Hematopoietic multipotent progenitor cell treated with erythropoietin and hydrocortisone succinate and interleukin-3 and kit ligand, for 15 days (in vitro differentiated cells): ENCODE data around the gene WSCD2.

Experiments used
- DNase-seq: peaks from one replicate; pipeline ENCODE4 v3.0.0-alpha.2; 2015; ENCODE audit warnings: low spot score

The WSCD2 gene

DNA sequence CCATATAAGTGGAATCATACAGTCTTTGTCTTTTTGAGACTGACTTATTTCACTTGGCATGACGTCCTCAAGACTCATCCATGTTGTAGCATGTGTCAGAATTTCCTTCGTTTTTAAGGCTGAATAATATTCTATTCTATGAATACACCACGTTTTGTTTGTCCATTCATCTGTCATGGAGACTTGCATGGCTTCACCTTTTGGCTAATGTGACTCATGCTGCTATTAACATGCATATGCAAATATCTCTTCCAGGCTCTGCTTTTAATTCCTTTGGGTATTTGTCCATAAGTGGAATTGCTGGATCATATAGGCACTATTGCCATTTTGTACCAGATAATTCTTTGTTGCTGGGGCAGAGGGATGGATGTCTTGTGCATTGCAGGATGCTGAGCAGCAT lies 19.6 kb upstream of the WSCD2 start:
- no peak for DNase-seq

DNA sequence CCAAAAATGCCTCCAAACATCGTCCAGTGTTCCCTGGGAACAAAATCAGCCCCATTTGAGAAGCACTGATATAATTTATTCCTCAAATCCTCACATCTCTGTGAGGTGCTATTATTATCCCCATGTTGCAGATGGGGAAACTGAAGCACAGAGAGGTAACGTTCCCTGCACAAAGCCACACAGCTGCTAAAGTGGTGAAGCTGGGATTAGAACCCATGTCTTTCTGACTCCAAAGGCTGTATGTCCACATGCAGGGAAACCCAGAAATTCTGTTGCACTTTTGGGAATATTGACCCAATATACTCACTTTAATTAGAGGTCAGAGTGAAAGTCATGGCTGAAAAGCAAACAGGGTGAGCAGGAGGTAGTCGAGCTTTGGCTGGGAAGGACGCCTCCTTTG lies 19.1 kb upstream of the WSCD2 start:
- DNase-seq: no peak

DNA sequence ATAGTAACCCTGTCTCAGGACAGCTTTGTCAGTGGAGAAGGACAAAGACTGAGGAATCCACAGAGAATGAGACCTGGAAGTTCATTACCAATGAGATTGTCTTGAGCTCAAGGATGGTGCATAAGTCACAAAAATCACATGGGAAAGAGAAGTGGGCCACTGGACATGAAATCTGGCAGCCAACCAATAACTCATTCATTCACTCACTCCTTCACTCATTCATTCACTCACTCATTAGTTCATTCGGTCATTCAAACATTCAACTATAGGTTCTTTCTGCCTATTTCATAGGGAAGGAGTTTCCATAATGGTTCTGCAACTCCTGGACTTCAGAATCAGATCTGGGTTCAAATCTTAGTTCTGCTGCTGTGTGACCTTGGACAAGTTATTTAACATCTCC lies 18.2 kb upstream of the WSCD2 start:
- no peak for DNase-seq

DNA sequence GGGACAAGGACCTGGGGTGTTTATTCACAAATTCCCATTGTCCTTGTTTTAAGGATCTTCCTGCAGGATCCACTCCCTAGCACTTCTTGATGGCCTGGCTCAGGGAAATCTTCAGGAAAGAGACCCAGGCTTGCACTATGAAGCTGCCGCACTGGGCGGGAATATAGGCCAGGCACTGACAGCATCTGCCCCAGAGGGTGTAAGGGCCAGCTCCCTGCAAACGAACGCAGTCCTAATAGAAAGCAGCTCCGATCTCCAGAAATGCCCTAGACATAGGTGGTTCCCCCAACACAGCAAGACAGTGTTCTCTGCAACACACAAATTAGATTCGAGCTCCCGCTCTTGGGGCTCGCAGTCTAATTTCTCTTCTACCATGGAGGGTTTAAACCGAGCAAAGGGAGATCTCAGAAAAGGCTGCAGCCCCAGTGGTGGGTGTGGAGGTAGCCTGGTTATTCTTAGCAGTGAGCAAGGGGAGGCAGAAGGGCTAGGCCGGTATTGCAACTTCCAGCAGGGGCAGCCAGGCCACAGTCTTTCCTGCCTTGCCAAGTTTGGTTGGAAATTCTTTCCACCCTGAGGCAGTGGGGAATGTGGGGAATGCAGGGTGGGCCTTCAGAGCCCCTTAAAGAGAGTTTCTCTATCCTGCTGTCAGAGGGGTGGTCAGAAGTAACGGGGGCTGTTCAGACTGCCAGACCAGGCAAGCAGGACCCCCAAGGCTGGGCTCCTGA lies 16.1 kb upstream of the WSCD2 start:
- no peak for DNase-seq

DNA sequence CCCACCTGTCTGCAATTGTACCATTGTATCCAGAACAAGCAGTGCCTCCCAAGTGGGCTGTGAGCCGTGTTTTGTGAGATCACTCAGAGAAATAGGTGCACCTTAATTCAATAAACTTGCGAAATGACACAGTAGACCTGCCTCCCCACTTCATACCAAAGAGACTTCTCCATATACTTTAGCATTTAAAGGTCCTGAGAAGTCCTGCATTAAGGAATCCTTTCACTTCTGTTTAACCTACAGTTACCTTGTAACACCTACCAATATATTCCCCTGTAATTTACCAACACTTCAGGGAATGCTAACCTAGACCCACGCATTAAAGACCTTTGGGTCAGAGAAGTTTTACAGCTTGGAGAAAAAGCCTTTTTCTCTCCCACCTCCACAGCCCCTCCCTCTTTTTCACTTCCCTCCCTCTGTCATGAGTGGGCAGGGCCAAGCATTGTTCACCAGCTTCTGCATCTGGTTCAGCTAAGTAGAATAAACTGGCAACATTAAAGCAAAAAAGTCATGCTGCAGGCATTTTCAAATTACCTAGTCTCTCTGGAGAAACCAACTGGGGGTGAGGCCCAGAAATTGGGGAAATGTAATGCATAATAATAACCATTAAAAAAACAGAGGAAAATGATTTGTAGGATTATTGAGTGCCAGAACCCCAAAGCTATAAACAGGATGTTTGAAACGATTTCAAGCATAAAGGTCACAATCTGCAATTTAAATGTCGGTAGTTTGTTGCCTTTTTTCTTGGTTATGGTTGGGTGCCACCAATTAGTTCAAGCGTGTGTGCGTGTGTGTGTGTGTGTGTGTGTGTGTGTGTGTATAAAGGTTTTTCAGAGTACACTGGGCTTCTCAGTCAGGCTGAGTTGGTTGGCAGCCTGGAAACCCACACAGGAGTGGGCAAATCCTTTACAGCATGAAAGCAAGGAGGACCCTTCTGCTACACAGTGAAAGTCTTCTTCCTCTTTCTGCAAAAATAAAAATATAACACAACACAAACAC lies 13.7 kb upstream of the WSCD2 start:
- DNase-seq: no peak

DNA sequence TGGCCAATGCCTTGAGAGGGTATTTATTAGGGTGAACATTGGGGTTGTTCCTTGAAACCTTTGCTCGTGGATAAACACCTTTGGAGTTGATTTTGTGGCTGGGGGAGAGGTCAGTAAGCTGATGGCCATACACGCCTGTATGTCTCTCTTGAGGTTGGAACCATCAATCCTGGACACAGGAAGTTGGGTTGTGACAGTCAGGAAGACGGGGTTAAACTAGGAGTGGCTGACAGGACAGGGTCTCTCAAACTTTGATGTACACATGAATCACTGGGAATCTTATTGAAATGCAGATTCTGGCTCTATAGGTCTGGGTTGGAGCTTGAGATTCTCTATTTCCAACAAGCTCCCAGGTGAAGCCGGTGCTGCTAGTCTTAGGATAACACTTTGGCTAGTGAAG lies 12.8 kb upstream of the WSCD2 start:
- DNase-seq: no peak

DNA sequence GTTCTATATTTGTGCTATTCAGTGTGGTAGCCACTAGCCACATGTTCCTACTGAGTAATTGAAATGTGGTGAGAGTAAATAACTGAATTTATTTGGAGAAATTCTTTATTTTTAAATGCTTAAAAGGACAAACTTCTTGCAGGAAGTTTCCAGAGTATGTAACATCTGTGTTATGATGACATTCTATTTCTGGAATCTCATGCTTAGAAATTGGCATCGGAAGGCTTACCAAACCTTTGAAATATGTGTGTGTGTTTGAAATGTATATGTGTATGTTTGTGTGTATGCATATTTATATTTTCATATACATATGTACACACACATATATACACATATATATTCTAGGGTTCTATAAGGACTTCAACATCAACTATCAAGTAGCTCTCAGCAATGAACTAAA lies 12.4 kb upstream of the WSCD2 start:
- DNase-seq: no peak

DNA sequence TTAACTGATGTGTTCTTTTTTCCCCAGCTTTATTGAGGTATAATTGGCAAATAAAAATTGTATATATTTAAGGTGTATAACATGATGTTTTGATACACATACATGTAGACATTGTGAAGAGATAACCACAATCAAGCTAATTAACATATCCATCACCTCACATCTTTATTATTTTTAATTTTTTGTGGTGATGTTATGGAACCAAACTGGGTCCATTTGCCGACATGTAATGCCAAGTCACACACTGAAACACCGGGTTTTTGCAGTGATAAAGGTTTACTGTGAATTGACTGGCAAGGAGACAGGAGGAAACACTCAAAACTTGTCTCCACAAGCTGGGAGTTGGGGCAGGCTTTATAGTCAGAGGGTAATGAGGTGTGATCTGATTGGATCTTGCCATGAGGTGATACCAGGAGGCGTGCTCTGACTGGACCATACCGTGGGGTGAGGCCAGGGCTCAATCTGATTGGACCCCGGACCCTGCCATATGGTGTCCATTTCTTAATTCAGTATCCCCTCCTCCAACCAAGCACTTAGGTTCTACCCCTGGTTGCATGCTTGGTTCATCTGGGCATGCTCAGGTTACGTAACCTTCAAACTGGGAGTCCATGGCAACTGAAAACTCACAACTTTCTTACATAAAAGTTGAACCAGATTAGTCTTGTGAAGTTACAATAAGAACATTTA lies 11.8 kb upstream of the WSCD2 start:
- DNase-seq: peak; percentile 10

DNA sequence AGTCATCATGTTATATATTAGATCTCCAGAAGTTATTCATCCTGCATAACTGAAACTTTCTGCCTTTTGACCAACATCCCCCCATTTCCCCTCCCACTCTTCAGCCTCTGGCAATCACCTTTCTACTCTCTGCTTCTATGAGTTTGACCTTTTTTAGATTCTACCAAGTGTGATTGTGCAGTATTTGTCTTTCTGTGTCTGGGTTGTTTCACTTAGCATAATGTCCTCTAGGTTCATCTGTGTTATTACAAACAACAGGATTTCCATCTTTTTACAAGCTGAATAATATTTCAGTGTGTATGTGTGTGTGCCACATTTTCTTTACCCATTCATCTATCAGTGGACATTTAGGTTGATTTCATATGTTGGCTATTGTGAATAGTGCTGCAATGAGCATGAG lies 11.2 kb upstream of the WSCD2 start:
- DNase-seq: no peak

DNA sequence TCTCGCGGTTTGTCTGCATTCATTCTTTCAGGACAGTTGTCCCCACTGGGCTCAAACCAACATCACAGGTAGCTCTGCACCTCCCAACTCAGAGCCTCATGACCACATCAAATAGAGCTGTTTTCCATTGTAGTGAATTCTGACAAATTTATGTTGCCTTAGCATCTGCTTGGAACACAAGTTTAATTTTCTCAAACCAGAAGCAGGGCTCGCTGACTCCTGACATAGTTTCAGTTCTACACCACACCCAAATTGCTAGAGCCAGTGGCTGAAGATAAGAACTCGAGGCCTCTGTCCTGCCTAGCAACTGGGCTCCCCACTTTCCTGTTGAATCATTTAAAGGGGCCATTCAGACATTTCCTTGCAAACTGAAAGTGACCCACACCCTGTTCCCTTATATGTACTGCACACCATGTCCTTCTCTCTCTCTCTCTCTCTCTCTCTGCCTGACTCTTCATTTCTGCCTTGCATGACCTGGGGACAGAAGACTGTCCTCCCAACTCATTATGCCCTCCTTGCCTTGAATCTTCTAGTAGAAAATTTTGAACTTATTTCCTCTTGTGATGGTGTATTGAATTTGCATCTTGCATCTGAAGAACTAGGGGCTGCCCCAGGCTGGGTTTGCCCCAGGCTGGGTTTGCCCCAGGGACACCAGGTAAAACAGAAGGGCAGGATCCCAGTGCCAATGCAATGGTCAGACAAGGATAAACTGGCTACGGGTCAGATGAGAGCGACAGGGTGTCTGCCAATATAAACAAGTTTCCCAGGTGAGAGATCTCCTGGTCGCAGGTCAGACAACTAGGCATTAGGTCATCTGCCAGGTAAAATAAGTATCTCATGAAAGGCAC lies 9.7 kb upstream of the WSCD2 start:
- peak; percentile 91 for DNase-seq

DNA sequence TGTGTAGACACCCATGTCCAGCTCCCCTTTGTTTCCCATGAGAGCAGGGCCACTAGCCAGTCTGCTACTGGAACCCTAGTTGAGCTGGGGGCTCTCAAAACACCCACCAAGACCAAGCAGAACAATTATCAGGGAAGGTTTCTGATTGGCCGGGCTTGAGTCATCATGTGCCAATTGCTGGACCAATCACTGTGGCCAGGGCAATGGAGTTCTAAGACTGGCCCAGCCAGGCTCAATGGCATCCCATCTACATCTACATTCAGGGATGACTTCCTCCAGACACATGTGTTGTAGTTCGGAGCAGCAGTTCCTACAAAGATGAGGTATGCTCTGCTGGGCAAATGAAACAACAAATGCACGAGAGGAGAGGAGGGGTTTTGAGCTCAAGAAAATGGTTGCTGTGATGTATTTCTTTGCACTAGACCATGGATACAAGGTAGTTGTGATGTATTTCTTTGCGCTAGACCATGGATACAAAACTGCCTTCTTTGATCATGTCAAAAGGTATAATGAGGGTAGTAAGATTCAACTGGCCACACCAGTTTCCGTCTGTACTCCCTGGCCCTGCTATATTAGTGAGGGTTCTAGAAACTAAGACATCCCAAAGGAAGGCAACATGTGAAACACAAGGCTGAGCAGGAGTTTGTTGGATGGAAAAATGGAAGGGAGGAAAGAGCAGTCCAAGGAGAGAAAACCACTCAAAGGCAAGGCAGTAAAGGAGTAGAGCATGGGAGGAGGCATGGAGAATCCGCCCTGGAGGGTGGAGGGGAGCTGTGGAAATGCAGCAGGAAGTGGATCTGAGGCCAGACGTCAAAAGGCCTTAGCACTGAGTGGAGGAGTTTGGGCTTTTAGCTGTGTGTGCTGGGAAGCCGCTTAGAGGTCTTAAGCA lies 8.9 kb upstream of the WSCD2 start:
- DNase-seq: no peak

DNA sequence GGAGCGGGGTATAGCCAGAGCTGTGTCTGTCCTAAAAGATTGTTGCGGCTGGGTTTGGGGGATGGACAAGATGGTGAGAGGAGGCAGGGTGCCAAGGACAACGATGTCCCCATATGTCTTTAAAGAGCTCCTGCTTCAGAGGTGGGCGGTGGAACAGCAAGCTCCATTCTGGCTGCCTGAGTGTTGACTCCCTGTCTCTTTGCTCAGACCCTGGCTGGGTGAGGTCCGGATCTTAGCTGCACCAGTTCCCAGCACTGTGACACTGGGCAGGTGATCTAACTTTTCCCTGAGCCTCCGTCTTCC lies 8.3 kb upstream of the WSCD2 start:
- DNase-seq: no peak

DNA sequence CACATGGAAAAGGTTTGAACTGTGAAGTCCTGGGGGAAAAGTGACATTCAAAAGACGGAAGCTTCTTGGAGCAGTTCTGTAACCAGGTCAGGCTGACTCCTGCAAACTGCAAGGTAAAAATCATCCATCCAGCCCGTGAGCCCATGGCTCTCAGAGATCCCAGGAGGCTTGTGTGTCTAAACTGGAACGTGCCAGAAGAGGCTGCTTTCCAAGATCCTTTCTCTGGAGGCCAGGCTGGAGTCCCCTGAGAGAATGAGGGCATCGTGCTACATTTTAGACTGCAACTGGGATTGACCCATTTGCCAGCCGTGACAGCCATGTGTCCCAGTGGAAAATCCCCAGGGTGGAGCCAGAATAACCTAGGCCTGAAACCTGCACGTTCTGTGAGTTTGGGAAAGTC lies 7.8 kb upstream of the WSCD2 start:
- no peak for DNase-seq

DNA sequence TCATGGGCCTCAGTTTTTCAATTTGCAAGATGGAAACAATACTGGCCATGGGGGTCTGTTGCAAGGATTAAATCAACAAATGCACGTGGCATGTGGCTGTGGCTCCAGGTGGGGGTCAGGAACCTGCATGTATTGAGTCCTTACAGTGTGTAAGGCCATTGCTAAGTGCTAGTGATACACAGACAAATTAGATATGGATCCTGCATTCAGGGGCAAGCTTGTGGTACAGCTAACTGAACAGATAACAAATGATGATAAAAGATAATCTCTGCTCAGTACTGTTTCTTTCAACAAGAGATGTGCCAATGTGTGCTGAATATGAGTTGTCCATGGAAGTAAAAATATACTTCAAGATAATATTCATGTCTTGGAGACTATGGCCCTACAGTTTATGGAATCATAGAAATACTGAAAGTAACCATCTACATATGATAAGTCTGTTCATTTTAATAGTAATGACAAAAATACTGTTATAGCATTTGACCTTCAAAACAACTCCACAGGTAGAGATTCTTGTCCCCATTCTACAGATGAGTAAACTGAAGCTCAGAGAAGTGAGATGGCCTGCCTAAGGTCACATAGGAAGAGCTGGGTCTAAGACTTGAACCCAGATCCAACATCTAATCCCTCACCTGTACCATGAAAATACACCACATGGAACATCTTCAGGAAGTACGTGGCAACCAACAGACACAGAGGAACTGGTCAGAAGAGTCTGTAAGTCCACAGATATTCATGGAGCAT lies 7.2 kb upstream of the WSCD2 start:
- DNase-seq: no peak

DNA sequence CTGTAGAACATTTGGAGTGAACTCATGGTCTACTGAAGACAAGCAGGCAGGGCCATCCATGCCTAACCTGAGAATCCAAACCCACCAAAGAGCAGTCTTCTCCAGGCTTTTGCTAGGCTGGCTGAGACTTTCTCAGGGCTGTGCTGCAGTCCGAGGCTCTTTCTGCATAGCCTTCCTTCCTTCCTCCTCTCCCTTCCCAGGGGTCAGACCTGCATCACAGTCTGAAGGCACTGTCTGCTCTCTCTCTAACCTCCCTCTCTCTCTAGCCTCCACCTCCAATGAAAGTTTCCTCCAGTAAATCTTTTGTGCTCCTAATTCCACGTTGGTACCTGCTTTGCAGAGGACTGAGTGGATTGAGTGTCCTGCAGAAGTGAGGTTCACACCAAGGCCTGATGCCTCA lies 6.4 kb upstream of the WSCD2 start:
- no peak for DNase-seq

DNA sequence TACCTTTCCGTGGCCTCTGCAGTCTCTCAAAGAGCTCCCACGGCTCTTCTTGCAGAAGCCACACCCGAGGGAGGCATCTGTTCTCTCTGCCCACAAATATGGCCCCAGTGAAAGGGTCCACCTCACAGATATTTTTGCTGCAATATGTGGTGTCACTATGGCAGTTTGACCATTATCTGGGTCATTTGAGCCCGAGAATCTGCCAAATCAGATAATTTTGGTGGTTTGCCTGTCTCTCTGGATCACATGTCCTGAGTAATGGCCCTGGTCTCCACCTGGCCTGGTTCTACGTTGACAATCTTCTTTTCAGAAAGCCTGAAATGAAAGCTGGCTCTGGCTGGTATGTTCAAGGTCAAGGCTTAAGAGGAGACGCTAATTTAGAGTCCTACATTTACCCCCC lies 5.7 kb upstream of the WSCD2 start:
- no peak for DNase-seq

DNA sequence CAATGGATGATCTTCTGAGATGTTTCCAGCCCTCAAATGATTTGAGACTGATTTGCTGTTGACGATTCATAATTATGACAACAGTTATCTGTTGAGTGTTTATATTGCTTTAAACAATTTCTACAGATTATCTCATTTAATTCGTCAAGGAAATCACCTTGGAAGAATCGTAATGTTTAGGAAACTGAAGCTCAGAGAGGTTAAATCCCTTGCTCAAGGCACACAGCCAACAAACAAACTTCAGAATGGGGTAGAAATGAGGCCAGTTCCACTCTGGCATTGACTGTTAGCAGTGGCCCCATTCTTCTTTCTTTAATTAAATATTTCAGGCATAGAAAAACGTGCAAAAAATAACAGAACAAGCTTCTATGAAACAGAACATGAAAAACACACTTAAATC lies 4.0 kb upstream of the WSCD2 start:
- DNase-seq: no peak

DNA sequence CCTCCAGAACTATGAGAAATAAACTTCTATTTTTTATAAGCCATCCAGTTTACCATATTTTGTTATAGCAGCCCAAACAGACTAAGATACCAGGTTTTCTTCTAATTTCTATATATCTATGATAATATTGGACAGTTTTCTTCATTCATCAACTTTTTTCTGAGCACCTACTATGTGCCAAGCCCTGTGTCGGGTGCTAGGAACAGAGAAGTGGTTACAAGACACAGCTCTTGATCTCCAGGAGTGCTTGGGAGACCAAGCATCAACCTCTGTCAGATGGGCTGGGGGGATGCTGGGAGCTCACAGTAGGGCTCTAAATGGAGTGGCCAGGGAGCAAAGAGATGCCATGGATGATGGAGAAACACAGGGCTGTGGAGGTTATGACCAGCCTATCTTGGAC lies 2.9 kb upstream of the WSCD2 start:
- no peak for DNase-seq

DNA sequence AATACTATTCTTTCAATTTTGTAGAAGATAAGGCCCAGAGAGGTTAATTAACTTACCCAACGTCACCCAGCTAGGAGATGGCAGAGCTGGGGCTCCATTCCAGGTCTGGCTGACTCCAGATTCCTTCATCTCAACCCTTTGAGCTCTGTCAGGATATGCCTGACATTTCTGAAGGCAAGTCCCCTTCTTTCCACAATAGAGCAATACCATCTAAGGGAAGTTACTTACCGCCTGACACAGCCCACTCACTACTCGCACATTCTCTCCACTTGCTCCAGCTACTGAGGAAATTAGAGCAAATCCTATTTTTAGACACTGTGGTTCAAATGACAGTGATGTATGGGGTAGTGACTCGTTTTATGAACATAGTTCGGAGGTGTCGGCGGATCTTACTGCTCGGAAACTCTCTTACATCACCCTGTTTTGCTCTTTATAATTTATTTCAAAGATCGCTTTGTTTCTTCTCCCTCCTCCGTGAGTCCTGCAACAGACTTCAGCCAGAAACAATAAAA lies 2.0 kb upstream of the WSCD2 start:
- no peak for DNase-seq

DNA sequence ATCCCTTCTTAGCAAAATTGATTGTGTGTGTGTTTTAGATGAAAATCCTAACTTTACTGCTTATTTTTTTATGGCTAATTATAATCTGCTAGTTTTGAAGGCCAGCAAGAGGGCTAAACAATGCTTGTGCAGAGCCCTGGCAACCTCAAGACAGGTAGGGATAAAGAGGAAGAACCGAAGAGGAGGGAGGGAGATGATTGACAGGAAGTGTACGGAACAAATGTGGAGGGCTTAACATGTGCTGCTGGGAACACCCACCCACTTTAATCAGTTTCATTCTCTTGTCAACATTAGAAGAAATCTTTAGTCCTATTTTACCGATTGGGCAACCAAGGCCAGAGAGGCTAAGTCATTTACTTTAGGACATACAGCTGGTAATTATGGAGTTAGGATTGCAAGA lies 1.4 kb upstream of the WSCD2 start:
- no peak for DNase-seq
